ENCODE data around the gene RPRD1B. TPM values are rescaled to one million over a fixed set of nuclear protein-coding genes. Genes with fewer than 3 reads are reported as not detected.

The RPRD1B gene
- total and polyA plus RNA-seq, 2 of the 8 experiments (the other 6 are each of a cell fraction or from before 2014, with no cell fraction given), result 10.3 to 20.9 TPM

- Histone ChIP-seq H3K56ac (replicated peaks; ENCODE audit: insufficient read length, low read depth, low read length) (no peak overlapping the region), H3K4me1 (replicated peaks in 1 of 4; ENCODE audit: control insufficient read depth in 3 of 4, insufficient read depth in 4 of 4, low read length in 3 of 4) (peaks cover 0 to 4% (median 0%) of the 10 kb centered on the region in 4 experiments; a peak in 1 of 7 replicates), H3K27me3 (replicated peaks in 1 of 4; ENCODE audit: control insufficient read depth in 3 of 4, extremely low read depth in 1 of 4, insufficient read depth in 3 of 4, low read length in 3 of 4) (no peaks in the 10 kb centered on the region), H4K20me1 (replicated peaks in 1 of 2; ENCODE audit: control insufficient read depth in 1 of 2, insufficient read depth in 2 of 2, low read length in 2 of 2) (no peaks in the 10 kb centered on the region), H3K14ac (ENCODE audit: insufficient read length) (no peak overlapping the region), H3K9me3 (ENCODE audit: insufficient read depth in 2 of 2, low read depth in 1 of 2, low read length in 1 of 2) (no peaks in the 10 kb centered on the region), H2BK5ac (ENCODE audit: low read depth, low read length) (no peak overlapping the region), H4K8ac (ENCODE audit: extremely low read depth, insufficient read depth, low read length) (no peak overlapping the region), H3K27ac (ENCODE audit: low read depth, low read length) (no peak overlapping the region), H4K91ac (replicated peaks; ENCODE audit: insufficient read length, low read length) (no peak overlapping the region), H3K9ac (replicated peaks in 1 of 4; ENCODE audit: extremely low read depth in 1 of 4, low read depth in 3 of 4, low read length in 3 of 4) (no peak overlapping the region), H3K4ac (replicated peaks; ENCODE audit: insufficient read length, low read depth, low read length) (no peak overlapping the region), H3K4me3 (ENCODE audit: extremely low read depth in 1 of 4, insufficient read depth in 2 of 4, low read depth in 3 of 4, low read length in 4 of 4) (no peak overlapping the region), H3K23ac (ENCODE audit: insufficient read length) (no peak overlapping the region), H2BK15ac (ENCODE audit: low read length) (0 out of 2 replicates have a peak overlapping the region, but pooled peaks have one; percentile 46), H2AFZ (ENCODE audit: low read length) (no peak overlapping the region), H2BK12ac (ENCODE audit: low read depth, low read length) (no peak overlapping the region), H2AK5ac (ENCODE audit: low read depth, low read length) (0 out of 2 replicates have a peak overlapping the region, but pooled peaks have one; percentile 15), H3K23me2 (ENCODE audit: low read depth, low read length) (peaks cover 1% of the 10 kb centered on the region; the same call in 1 of the 2 replicates), H3K4me2 (ENCODE audit: insufficient read depth in 1 of 2, low read depth in 2 of 2, low read length in 2 of 2) (no peak overlapping the region), H2BK20ac (ENCODE audit: low read length) (no peak overlapping the region), H3K79me2 (ENCODE audit: control insufficient read depth in 1 of 2, insufficient read depth in 2 of 2, low read length in 2 of 2) (no peaks in the 10 kb centered on the region), H2BK120ac (replicated peaks; ENCODE audit: low read depth, low read length) (no peak overlapping the region), H3K36me3 (ENCODE audit: control insufficient read depth in 2 of 4, insufficient read depth in 4 of 4, low read length in 3 of 4) (no peaks in the 10 kb centered on the region), H3K18ac (ENCODE audit: extremely low read depth, low read length) (no peak overlapping the region), H4K5ac (ENCODE audit: insufficient read length, low read depth, low read length) (no peak overlapping the region), H3K79me1 (ENCODE audit: low read depth, low read length) (no peaks in the 10 kb centered on the region)
- TF ChIP-seq SAP30 (IDR thresholded peaks at IDR 0.05; ENCODE audit: insufficient read depth, insufficient replicate concordance, low read length), result no peak
- no peak for TF ChIP-seq SIX5 (IDR thresholded peaks at IDR 0.05; ENCODE audit: low read depth, low read length)
- no peak for TF ChIP-seq RXRA (IDR thresholded peaks at IDR 0.05; ENCODE audit: insufficient read depth, low read depth, low read length)
- TF ChIP-seq JUND (IDR thresholded peaks at IDR 0.05; ENCODE audit: low read length), result no peak
- no peak for TF ChIP-seq TCF12 (IDR thresholded peaks at IDR 0.05; ENCODE audit: low read depth, low read length)
- no peak for TF ChIP-seq NANOG (IDR thresholded peaks at IDR 0.05; ENCODE audit: insufficient read depth, low read depth, low read length, poor library complexity, severe bottlenecking)
- no peak for TF ChIP-seq HDAC6 (IDR thresholded peaks at IDR 0.05; ENCODE audit: low read depth, low read length)
- no peak for TF ChIP-seq YY1 (IDR thresholded peaks at IDR 0.05; ENCODE audit: low read depth, low read length)
- no peak for TF ChIP-seq ASH2L (IDR thresholded peaks at IDR 0.05; ENCODE audit: low read length)
- no peak for TF ChIP-seq CBX8 (IDR thresholded peaks at IDR 0.05; ENCODE audit: borderline replicate concordance, low read depth, low read length)
- ChIA-PET CTCF (ENCODE audit: partially characterized antibody) (interaction anchor here (0.7 to 3.5 kb wide), 7 partner anchors 9 to 227 kb away, joined by 3 to 14 read pairs (median 3); no protein-coding TSS in a partner anchor), POLR2A (ENCODE audit: partially characterized antibody) (no interaction called here)
- FAIRE-seq, result no peak
- DNase-seq (ENCODE audit: low read depth in 1 of 2, low spot score in 2 of 2), result no peak
- 90% methylated on average over 19 of the region's 19 CpGs; no CpG with 5 or more reads in 1 of the 2 experiments for WGBS, 2 experiments (ENCODE audit: extremely low coverage in 1 of 2, insufficient coverage in 1 of 2, insufficient read length in 1 of 2, insufficient replicate concordance in 2 of 2, low coverage in 1 of 2, low lambda C conversion rate in 2 of 2, missing lambda C conversion rate in 1 of 2)
Observed at GRCh38 chr20:38130687-38131587, 97.4 kb downstream of the RPRD1B start.
